NCI-H146 treated with DMSO at 0.1 percent for 48 hours (cell line): Measurements from ENCODE around the gene SMOC2.
"Not testable (repeated sequence)": the region's sequence is repeated elsewhere in the genome, so short reads cannot be mapped to it uniquely, and the experiment has no call there.

ENCODE experiments used
- DNase-seq: peaks from one replicate; lab custom pipeline; 2025; ENCODE audit not compliant: unreplicated experiment; lab: John Stamatoyannopoulos, UW

The SMOC2 gene

GRCh38 chr6:168536665-168537539 lies 95.9 kb downstream of the SMOC2 start:
- no peak for DNase-seq

- DNase-seq: no peak
These were observed 96.5 kb downstream of the SMOC2 start for GRCh38 chr6:168537540-168537884.

- not testable (repeated sequence) for DNase-seq
These were observed 97.4 kb downstream of the SMOC2 start for GRCh38 chr6:168538188-168538891.

- DNase-seq: no peak
These were observed 98.2 kb downstream of the SMOC2 start for GRCh38 chr6:168538892-168539811.

GRCh38 chr6:168540713-168541291 lies 99.8 kb downstream of the SMOC2 start:
- DNase-seq: no peak

- DNase-seq: no peak
These were observed 100.3 kb downstream of the SMOC2 start for GRCh38 chr6:168541307-168541706.

GRCh38 chr6:168542301-168542700 lies 101.3 kb downstream of the SMOC2 start:
- no peak for DNase-seq

GRCh38 chr6:168545428-168545827 lies 104.4 kb downstream of the SMOC2 start:
- no peak for DNase-seq

GRCh38 chr6:168546151-168546550 lies 105.2 kb downstream of the SMOC2 start:
- DNase-seq: no peak

- no peak for DNase-seq
These were observed 105.7 kb downstream of the SMOC2 start for GRCh38 chr6:168546730-168547129.

GRCh38 chr6:168550326-168550725 lies 109.3 kb downstream of the SMOC2 start:
- DNase-seq: no peak

- no peak for DNase-seq
These were observed 113.5 kb downstream of the SMOC2 start for GRCh38 chr6:168554472-168554871.

GRCh38 chr6:168554898-168555617 lies 114.1 kb downstream of the SMOC2 start:
- DNase-seq: no peak

GRCh38 chr6:168555618-168556273 lies 114.8 kb downstream of the SMOC2 start:
- DNase-seq: no peak

- no peak for DNase-seq
These were observed 116.5 kb downstream of the SMOC2 start for GRCh38 chr6:168557512-168557911.

GRCh38 chr6:168558686-168559085 lies 117.7 kb downstream of the SMOC2 start:
- no peak for DNase-seq

GRCh38 chr6:168559574-168560098 lies 118.7 kb downstream of the SMOC2 start:
- DNase-seq: no peak

- DNase-seq: no peak
These were observed 119.1 kb downstream of the SMOC2 start for GRCh38 chr6:168560126-168560525.

GRCh38 chr6:168562576-168563151 lies 121.7 kb downstream of the SMOC2 start:
- DNase-seq: no peak
